ENCODE measurements around the gene SEC14L3.

SEC14L3 gene

GRCh38 chr22:30471616-30472318 is at the start of gene SEC14L3:
Gene SEC14L3 (minus strand): TSS chr22:30472017. CDS start chr22:30471958, 59 bp downstream.
- no peak within 1 kb of the TSS for H3K4me3 ChIP-seq (ENCODE audit: low read depth, low read length)
- in situ Hi-C loops (cut with HindIII; ENCODE audit: low sequenced_read_pairs): no loop called here
- no peak for TF ChIP-seq CTCF (IDR thresholded peaks at IDR 0.05; ENCODE audit: low read depth, low read length)
- DNase-seq (ENCODE audit: low read depth, low spot score): no peak

GRCh38 chr22:30519842-30520425 is 48.1 kb upstream of the SEC14L3 start:
- no peak for DNase-seq (ENCODE audit: low read depth, low spot score)
- no peak overlapping the region for H3K4me3 ChIP-seq (ENCODE audit: low read depth, low read length)
- in situ Hi-C loops (cut with HindIII; ENCODE audit: low sequenced_read_pairs): no loop called here
- TF ChIP-seq CTCF (IDR thresholded peaks at IDR 0.05; ENCODE audit: low read depth, low read length): no peak

DNA sequence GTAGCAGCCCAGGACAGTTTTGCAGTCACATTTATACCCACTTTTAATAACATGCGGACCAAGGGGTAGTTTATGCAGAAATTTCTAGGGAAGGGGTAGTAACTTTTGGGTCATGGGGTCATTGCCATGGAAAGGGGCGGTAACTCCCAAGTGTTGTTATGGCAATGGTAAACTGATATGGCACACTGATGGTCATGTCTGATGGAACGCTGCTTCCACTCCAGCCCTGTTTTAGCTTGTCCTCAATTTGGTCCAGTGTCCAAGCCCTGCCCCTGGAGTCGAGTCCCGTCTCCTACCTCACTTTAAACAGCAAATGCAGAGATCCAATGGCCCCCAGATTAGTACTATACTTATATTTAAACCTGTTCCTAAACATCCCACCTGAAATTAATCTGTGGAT is 44.9 kb upstream of the SEC14L3 start:
- no peak for TF ChIP-seq CTCF (IDR thresholded peaks at IDR 0.05; ENCODE audit: low read depth, low read length)
- DNase-seq (ENCODE audit: low read depth, low spot score): no peak
- no peak overlapping the region for H3K4me3 ChIP-seq (ENCODE audit: low read depth, low read length)
- in situ Hi-C loops (cut with HindIII; ENCODE audit: low sequenced_read_pairs): no loop called here

DNA sequence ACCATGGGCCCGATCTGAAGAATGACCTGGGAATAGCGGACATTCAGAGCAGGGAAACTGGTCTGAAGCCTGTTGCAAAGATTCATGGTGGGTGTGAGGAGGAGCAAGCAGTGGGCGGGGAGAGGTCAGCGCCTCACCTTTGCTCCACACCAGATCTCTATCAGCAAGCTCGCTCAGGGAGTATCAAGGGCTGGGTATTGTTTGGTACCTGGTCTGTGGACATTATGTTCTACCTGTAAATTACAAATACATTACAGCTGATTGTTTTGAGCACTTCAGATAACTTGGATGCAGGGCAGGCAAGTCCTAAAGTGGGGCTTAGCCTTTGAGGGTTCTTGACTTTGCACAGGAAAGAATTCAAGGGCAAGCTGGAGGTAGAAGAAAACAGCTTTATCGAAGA is 44.5 kb upstream of the SEC14L3 start:
- DNase-seq (ENCODE audit: low read depth, low spot score): no peak
- TF ChIP-seq CTCF (IDR thresholded peaks at IDR 0.05; ENCODE audit: low read depth, low read length): no peak
- H3K4me3 ChIP-seq (ENCODE audit: low read depth, low read length): no peak overlapping the region
- in situ Hi-C loops (cut with HindIII; ENCODE audit: low sequenced_read_pairs): no loop called here

DNA sequence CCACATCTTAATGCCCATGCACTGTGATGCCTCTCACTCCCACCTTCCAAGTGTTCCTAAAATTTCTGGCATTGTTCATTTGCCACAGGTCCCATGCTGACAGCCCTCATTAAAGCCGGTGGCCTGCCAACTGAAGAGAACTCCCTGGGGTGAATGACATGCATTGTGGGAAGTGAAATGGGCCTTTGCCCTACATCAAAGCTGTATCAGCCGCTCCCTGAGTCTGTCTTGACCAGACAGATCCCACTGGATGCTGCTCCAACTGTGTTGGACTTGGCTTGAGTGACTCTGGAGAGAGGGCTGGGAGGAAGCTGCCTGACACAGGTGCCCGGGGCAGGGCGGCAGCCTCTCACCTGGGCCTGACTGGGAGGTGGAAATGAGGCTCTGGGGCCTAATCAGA is 42.4 kb upstream of the SEC14L3 start:
- no peak for TF ChIP-seq CTCF (IDR thresholded peaks at IDR 0.05; ENCODE audit: low read depth, low read length)
- in situ Hi-C loops (cut with HindIII; ENCODE audit: low sequenced_read_pairs): no loop called here
- no peak overlapping the region for H3K4me3 ChIP-seq (ENCODE audit: low read depth, low read length)
- no peak for DNase-seq (ENCODE audit: low read depth, low spot score)

- TF ChIP-seq CTCF (IDR thresholded peaks at IDR 0.05; ENCODE audit: low read depth, low read length): no peak
- DNase-seq (ENCODE audit: low read depth, low spot score): no peak
- no peak overlapping the region for H3K4me3 ChIP-seq (ENCODE audit: low read depth, low read length)
- in situ Hi-C loops (cut with HindIII; ENCODE audit: low sequenced_read_pairs): no loop called here
Measured at GRCh38 chr22:30513462-30513861, 41.6 kb upstream of the SEC14L3 start.
